GM19324 (cell line): ENCODE data around the gene DGKG.

Experiments used
- ATAC-seq: cut with Tn5 transposase; IDR thresholded peaks from one replicate; pipeline ENCODE4 v1.9.1; 2021; ENCODE audit warnings: mild to moderate bottlenecking, moderate library complexity; ENCODE audit not compliant: unreplicated experiment, low FRiP score

The DGKG gene

DNA sequence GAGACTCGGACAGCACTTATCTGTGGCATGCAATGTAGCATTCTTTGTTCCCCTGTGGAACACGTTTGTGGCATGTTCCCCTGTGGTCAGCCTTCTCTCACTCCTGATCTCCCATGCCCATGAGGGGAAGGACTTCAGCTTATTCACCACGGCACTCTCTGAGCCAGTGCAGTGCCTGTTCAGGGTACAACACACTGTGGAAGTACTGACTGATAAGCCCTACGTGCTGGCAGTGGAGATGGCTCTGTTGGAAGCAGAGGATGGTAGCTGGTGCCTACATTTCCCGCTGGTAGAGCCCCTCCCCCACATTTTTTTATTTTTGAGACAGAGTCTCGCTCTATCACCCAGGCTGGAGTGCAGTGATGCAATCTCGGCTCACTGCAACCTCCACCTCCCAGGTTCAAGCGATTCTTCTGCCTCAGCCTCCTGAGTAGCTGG lies 209.7 kb downstream of the DGKG start:
- no peak for ATAC-seq

DNA sequence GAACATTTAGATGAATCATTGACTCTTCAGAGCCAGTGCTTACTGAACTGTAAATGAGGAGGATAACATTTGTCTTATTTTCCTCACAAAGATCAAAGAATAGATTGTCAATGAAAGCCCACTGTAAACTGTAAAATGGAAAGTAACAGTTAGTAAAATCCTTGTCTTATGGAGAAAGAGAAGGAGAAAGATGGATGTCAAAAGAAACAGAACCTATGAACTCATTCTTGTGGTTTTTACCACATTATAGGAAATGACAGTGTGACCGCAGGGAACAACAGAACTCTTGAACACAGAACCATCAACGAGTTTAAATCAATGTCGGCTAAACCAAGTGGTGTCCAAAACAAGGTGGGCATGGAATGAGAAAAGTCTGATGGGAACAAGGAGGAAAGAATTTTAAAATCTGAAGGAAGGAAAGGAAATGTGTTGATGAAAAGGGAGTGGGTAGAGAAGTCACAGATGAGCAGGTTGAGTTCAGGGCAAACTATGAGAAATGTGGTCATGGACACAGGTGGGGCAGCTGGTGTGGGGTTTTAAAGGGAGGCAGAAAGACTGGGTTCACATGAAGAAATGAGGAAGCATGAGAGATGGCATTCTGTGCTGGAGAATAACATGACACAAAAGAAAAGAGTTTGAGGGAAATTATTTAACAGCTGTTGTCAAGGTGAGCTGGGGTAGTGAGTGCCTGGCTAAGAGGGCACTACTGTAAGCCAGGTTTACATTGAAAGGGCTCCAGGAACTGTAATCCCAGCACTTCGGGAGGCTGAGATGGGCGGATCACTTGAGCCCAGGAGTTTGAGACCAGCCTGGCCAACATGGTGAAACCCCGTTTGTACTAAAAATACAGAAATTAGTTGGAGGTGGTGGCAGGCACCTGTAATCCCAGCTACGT lies 210.7 kb downstream of the DGKG start:
- no peak for ATAC-seq

DNA sequence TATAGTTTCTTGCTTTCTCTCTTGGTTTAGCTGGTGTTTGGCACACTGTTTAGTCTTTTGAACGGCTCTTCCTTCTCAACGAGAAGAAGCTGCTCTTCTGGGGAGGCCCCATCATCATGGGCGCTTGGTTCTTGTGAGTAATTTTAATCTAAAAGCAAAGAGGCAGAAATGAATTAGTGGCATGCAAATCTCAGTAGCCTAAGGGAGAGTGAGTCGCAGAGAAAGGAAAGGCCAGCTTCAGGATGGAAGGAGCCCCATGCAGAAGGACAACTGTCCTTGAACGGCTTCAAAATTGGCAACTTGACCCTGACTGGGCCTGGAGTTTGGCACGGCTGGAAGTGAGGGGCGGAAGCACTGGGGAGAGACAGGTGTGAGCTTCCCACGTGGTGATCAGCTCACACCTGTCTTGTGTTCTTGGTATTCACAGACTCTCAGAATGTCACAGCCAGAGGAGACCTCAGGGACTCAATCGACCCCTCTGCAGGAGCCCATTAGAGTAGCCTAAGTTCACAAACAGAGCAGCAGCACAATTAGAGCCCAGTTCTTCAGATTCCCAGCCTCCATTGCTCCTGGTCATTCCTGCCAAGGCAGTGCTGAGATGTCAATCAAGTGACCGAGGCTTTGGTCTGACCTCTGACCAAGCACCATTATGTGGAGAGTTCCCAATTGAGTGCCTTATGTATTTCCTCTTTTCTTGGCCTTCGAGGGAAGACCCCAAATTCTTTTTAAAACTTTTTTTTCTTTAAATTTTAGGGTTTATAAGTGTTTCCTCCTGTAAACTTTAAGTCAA lies 211.8 kb downstream of the DGKG start:
- ATAC-seq = no peak

DNA sequence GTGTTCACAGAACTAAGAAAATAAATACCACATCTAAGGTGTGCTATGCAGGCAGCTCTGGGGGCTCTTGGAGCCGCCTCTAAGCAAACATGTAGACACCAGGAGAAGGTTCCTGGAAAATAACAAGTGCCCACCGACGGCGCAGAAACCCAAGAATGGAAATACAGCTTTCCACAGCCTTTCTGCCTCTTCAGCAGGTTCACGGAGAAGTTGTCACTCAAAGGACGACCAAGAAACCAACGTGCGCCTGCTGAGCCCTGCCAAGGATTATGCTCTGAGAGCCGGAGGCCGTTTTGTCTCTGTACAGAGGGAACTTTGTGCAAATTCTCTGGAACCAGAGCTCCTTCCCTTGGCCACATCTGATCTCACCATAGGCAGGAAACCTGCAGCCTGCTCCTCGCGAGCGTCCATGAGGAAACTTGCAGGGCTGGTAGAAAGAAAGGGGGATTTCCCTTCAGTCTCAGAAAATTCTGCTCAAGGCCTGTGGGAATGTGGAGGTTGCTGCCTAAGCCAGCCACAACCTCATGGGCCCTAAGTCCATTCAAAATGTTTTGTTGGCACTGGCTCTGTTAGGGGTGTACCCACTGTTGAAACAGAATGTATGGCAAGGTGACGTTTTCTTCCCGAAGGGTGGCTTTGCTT lies 212.6 kb downstream of the DGKG start:
- ATAC-seq = no peak

DNA sequence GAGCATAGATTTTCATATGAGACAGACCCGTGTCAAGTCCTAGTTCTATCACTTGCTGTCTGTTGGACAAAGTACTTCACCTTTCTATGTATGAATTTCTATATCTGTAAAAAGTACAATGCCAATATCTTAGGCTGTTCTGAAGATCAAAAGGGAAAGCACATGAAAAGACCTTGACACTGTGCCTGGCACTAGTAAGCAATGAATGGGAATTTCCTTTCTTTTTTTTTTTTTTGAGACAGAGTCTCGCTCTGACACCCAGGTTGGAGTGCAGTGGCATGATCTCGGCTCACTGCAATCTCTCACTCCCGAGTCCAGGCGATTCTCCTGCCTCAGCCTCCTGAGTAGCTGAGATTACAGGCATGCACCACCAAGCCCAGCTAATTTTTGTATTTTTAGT lies 217.8 kb downstream of the DGKG start:
- no peak for ATAC-seq

DNA sequence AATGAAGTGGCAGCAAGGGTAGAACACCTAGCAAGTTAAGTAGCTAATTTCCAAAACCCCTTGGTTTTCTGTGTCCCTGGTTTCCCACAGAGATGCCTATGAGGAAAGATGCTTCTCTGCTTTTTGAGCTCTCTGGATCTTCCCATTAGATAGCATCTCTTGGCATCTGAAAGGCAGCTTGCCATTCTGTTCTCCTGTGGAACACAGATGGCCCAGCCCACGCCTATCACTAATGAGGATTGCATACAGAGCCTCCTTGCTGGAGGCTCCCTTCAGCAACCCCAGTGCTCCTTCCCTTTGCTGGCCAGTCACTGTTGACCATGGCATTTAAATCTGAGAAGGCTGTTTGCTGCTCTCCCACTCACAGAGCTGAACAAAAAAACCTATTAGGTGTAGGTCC lies 218.8 kb downstream of the DGKG start:
- ATAC-seq = no peak

DNA sequence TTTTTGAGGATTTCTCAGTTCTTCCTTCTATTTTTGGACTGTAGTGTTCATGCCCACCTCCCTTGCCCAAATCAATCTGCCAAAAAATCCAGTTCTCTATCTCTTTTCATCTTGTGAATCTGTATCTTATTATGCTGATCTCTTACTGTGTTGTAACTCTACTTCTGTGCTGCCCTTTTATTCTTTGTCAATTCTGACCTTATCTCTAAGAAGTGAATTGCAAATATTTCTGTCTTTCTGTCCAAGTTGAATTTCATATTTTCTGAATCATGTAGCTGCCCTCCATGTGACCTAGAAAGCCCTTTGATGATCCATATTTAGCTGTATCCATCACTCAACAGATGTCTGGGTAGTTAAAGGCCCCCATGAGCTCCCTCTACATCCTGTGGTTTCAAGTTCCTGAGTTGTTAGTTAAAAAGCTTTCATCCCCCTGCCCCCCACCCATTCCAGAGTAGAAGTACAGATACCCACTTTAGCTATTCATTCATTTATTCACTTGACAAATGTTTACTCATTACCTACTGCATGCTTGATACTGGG lies 219.6 kb downstream of the DGKG start:
- ATAC-seq = no peak

DNA sequence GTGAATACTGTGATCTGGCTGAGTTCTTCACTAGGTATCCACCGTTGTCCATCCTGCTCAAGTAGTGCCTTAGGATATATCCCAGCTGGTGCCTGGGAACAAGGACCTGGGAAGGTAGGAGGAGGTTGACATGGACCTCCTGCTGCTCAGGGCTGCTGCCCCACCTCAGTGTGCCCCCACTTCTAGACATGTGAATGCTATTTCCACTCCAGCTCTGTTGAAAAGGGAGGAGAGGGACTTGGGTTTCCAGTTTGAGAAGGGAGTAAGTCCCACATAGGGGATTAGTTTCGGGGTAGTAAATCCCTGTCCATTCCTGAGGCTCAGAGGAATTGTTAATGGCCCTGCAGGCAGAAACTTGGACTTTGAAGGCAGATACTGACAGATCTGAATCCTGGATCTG lies 220.2 kb downstream of the DGKG start:
- no peak for ATAC-seq

DNA sequence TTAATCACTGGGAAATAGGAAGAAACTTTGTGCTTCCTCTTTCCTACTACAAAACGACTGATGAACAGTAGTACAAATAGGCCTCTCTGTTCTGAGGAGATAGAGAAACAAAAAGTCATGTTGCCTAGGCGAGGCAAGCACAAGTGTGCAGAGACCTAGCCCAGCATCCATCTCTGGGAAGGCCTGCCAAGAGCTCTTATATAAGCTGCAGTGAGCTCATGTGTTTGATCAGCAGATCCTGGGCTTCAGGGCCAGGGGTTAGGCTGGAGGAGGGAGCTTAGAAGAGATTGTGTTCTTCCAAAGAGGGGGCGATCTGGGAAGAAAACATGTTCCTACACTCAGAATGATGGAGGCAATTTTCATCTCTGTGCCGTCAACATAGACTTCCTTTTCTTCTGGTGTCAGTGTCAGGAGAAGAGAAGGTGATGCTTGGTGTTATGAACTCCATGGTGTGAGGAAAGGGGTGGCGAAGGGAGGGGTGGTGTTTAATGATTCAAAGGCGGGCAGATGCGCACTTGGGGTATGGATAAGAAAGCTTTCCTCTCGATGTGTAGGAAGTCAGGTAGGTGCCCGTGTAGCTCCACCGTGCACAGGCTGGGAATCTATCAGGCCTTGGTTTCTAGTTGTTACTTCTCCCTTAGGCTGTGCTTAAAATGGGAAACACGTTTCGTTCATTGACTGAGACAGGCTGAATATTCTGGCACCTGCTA lies 223.6 kb downstream of the DGKG start:
- no peak for ATAC-seq

DNA sequence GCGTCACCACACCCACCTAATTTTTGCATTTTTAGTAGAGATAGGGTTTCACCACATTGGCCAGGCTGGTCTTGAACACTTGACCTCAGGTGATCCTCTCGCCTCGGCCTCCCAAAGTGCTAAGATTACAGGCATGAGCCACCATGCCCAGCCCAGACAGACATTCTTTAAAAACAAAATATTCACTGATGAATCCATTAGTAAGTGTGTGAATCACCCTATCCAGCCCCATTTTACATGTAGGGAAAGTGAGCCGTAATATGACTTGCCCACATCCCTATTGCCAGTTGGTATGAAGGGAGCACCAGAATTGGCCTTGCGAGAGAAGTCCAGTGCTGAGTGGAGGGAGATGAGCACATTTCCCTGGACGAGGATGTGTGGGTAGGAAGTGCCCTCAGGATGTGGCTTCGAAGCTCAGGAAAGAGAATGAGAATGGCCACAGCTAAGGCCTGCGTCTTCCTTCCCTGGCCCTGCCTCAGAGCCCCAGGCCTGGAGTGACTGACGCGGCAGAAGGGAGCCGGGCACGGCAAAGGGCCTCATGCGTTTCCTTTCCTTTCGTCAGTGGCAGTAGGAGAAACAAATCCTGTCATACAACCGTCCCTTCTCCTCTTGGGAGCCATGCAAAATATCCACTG lies 224.9 kb downstream of the DGKG start:
- no peak for ATAC-seq

DNA sequence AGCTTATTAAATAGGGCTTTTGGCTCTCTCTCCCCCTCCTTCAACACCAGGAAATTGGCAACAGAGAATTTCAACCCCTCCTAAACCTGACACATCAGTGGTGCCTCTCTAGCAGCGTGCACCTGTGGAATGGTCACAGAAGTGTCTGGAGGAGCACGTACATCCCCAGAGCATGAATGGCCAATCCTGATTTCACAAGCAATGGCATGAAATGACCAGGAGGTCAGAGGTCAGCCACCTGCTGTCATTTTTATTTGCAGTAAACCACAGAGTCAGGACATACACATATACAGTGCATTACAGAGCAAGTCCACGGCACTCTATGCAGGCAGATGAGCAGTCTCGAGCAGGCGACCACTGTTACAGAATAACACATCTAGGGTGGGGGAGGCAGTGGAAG lies 228.1 kb downstream of the DGKG start:
- ATAC-seq = no peak

DNA sequence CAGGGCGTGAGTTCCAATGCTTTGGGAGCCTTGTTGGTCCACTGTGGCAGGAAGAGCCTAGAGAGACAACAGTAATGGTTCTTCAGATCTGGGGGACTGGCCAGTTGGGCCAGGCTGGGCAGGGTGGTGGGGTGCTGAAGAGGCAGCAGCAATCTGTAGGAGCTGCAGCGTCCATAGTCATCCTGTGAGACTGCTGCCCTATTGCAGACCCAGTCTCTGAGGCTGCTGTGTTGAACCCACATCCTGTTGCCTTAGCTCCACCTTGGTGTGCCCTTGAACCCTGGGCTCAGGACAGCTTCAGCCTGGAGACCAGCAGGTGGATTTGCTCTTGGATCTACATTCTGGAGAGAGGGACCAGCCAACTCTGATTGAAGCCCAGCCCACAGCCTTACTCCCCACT lies 229.5 kb downstream of the DGKG start:
- ATAC-seq = no peak

DNA sequence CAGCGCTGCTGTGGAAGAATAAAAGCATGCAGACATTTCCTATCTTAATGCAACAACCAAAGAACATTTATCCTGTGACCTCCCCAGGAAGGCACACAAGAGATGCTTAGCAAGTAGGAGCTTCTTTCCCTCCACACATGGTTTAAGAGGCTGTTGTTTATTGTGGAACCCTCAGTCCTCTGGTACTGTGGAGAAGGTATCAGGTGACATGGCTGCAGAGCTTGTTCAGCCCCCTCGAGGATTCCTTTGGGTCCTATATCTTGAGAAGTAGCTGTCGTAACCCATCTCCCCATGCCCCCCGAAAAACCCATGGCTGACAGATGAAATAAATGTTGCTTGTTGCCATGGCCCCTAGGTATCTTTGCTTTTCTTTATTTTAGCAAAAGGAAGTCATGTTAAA lies 232.8 kb downstream of the DGKG start:
- no peak for ATAC-seq

DNA sequence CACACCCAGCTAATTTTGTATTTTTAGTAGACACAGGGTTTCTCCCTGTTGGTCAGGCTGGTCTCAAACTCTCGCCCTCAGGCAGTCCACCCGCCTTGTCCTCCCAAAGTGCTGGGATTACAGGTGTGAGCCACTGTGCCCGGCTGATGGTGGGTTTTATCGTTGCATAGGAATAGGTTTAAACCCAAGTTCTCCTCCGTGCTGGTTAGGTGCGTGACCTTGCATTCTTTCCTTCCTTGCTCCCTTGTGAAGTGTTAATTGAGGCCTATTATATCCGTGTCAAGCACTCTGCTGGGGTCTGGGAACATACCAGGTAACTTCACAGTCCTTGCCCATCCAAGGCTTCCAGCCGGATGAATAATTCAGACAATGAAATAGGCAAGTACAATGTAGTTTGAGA lies 233.9 kb downstream of the DGKG start:
- ATAC-seq = no peak

DNA sequence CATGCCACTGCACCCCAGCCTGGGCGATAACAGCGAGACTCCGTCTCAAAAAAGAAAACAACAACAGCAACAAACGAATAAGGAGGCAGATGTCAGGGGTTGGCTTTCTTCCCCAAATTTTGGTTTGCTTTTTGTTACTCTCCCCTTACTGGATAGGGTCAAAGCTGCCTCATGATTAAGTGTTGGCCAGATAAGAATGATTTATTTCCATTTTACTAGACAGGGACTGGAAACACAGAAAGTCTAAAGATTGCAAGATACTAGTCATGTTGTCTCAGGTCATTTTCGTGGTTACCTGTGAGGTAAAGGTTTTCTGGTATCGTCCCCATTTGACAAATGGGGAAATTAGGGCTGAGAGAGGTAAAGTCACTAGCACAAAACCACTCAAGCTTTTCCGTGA lies 234.6 kb downstream of the DGKG start:
- no peak for ATAC-seq

DNA sequence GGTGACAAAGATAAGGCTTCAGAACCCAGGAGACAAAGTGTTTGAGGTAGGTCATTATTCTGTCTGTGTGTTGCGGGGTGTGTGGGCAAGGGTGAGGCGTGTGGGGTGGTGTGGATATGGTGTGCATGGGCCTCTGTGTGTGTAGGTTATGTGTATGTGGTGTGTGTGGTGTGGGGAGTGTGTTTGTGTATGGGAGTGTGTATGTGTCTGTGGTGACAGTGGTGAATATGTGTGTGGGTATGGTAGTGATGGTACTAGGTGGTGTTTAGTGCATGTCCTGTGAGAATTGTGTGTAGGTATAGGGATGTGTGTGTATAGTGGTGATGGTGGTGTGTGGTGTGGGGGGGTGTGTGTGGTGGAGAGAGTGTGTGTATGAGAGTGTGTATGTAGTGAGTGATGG lies 236.9 kb downstream of the DGKG start:
- no peak for ATAC-seq

DNA sequence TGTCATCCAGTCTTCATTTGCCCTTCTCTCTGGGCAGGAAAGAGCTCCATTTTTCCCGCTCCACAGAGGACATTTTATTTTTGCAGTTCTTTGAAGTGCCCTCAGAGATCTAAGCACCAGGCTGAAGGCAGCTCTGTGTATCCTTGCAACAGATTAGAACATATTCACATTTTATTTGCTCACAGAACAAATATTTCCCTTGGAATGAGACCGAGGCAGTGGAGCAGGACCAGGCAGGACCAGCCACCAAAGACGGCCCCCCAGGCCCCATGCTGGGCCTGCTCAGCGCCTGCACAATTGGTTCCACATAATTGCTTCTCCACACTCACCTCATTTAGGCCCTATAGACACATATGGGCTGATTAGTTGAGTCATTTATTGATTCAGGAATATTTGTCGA lies 237.4 kb downstream of the DGKG start:
- no peak for ATAC-seq

DNA sequence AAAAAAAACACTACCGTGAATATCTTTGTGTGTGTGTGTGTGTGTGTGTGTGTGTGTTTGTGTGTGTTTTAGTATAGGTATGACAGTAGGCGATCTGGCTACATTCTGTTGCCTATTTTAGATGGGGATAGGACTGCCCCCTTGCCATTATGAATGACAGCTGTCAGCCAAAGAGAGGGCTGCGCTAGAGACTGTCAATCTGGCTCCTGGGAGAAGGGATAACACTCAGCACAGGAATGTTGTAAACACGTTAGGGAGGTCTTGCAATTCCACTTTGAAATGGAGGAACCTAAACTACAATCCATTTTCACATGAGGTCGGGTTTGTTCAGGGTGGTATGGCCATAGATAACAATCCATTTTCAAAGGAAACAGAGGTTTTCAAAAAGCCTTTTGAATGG lies 239.0 kb downstream of the DGKG start:
- ATAC-seq = no peak

DNA sequence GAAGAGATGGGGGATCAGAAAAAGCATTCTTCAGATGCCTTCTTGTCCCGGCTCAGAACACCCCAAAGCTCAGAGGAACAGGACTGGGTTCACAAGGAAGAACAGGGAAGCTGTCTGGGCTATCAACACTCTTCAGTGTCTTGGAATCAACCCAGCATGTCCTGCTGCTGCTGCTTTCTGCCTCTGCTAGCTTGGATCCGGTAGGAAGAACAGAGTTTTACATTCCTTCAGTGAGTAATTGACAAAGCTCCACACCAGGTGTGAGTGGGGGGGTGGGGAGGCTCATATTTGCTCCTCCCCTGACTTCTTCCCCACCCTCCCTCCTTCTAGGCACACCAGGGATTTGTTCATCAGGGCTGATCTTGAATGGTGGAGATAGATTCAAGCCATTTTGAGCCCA lies 240.1 kb downstream of the DGKG start:
- ATAC-seq = no peak

DNA sequence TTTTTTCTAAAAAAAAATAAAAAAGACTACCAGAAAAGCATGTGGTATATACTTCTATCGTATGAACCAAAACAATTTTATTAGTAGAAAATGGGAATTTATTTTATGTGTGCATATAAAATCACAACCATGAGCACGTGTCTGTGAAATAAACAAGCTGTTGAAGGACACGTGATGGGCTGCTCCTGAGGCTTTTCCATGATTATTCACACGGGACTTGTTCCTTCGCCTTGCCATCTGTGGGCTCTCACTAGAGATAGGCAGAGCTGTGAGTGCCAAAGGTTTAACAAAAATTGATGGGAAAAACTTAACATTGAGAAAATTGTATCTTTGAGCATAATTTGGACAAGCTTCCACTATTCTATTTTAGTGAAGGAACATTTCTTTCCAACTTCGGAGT lies 240.8 kb downstream of the DGKG start:
- no peak for ATAC-seq
